NCI-H345 treated with DMSO at 0.1 percent for 48 hours (cell line): Measurements from ENCODE around the gene C10orf105.

Source experiments
- DNase-seq: peaks from one replicate; lab custom pipeline; 2025; ENCODE audit not compliant: unreplicated experiment; lab: John Stamatoyannopoulos, UW

The C10orf105 gene

DNA sequence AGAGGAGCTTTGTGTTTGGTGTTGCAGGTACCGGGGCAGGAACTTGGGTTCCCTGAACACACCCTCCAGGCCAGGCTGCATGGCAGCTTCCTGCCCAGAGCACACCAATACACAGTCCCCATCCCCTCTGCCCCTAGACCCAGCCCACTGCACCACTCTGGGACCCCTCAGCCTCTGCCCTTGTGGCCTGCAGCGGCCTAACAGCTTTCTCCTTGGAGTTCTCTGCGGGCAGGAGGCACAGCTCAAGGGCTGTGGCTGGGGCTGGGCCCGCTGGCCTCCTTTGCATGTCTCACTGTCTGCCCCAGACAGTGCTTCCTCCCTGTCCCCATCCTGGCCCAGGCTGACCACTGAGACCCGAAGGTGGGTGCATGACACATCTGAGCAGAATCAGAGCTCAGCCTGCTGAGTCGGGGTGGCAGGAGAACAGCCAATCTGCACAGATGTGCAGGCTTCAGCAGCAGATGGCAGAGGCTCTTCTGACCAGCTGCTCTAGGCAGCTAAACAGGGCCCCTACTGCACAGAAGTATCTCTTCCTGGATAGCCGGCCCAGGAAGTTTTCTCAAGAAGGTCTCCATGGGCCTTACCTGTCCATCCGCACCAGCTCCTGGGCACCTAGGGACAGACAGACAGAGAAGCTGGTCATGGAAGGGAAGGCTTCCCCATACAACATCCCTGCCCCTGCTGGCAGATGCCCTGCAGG, 33.0 kb upstream of the C10orf105 start:
- DNase-seq, result no peak

DNA sequence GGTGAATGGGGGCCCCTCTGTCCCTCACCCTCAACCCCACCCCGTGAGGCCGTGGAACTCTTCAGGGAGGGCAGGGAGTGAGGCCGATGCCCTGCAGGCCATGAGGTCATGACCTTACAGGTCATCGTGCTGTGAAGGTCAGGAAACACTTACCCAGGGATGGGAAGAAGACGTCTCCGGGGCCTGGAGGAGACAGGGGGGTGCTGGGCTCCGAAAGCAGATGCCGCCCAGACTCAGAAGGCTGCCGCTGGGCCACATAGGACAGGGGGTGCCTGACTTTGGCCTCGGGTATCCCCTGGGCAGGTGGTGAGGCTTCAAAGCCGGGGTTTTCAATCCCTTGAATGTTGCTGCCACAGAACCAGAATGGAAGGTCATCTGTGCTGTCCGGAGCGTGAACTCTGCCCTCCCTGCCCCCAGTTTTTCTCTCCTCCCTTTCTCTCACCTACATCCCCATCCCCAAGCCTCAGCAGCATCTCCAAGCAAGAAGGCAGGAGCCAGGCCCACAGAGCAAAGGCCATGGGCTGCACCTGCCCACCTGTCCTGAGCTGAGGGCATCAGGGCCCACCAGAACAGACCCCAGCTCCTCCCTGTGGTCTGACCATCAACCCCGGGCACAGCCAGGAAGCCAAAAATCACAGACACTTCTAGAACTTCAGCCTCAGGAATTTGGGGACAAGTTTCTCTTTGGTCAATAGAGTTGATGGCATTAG, 32.1 kb upstream of the C10orf105 start:
- DNase-seq, result no peak

DNA sequence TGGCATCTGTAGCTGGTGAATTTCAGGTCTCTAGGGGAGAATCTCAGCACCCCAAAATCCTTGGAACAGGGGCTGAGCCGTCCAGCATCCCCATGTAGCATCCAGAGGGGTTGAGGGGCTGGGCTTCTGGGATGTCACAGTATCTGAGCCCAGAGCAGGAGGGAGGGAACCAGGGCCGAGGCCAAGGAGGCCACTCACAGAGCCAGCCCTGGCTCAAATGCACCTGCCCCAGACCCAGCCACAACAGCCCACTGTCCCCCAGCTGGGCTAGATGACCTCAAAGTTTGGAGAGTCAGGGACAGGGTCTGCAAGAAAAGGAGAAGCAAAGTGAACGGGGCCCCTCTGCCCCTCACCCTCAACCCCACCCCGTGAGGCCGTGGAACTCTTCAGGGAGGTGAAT, 31.4 kb upstream of the C10orf105 start:
- no peak for DNase-seq

DNA sequence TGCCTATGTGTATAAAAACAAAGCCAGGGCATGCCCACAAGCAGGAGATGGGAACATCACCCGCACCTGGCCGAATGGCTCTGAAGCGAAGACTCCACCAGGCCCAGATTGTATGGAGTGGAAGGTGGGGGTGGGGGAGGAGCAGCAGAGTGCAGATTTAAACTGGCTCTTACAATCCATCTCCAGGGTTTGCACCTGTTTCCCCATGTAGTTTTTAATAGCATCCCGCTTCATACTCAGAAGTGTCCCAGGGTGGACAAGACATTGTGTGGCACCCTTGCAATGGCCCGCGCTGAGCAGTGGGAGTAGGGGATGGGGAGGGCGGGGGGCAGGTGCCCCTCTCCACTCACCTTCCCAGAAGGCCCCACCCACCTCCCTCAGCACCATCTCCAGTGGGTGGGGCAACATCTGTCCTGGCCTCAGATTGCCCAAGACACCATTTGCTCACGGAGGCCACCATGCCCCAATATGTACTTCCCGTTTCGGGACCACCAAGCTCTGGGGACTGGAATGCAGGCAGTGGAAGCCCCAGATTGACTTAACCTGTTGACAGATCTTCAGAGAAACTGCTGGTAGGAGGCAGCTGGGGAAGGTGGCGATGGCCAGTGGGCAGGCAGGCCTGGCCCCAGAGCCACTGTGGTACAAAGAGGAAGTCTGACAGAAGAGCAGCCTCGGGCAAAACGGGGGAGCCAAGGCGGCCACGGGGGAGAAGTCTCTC, 30.7 kb upstream of the C10orf105 start:
- no peak for DNase-seq

DNA sequence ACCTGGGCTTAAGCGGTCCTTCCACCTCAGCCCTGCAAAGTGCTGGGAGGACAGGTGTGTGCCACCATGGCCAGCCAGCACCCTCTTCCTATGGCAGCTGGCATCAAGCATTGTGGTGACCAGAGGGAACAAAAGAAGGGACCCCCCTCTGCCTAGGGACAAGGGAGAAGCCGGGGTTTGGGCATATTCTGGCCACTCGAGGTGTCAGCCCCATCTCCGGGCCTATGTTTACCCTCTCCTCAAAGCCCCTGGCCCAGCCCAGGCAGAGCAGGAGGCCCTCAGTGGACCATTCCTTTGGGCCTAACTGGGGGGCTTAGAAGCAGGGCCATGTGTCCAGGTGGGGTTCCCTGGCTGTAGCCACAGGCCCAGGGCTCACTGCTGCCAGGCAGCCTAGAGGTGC, 29.8 kb upstream of the C10orf105 start:
- no peak for DNase-seq

DNA sequence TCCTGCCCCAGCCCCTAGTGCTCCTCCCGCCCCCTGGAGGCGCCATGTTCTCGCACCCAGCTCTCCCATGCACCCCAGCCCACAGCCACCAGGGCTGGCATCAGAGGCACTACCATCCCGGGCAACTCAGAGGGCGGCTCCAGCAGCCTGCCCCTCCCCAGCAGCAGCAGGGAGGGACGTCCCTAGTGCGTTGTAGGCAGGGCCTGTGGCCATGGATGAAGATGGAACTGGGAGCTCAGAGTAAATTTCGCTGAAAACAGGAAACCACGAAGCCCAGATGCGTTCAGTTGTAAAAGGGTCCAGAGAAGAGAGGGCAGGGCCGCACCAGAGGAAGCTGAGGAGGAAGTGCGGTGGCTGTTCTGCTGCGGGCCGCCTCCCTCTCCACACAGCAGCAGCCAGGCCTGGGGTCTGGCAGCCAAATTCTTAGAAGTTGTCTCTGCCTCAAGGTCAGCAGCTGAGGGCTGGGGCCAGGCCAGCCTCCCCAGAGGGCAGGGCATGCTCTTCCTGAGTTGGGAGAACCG, 29.2 kb upstream of the C10orf105 start:
- no peak for DNase-seq

DNA sequence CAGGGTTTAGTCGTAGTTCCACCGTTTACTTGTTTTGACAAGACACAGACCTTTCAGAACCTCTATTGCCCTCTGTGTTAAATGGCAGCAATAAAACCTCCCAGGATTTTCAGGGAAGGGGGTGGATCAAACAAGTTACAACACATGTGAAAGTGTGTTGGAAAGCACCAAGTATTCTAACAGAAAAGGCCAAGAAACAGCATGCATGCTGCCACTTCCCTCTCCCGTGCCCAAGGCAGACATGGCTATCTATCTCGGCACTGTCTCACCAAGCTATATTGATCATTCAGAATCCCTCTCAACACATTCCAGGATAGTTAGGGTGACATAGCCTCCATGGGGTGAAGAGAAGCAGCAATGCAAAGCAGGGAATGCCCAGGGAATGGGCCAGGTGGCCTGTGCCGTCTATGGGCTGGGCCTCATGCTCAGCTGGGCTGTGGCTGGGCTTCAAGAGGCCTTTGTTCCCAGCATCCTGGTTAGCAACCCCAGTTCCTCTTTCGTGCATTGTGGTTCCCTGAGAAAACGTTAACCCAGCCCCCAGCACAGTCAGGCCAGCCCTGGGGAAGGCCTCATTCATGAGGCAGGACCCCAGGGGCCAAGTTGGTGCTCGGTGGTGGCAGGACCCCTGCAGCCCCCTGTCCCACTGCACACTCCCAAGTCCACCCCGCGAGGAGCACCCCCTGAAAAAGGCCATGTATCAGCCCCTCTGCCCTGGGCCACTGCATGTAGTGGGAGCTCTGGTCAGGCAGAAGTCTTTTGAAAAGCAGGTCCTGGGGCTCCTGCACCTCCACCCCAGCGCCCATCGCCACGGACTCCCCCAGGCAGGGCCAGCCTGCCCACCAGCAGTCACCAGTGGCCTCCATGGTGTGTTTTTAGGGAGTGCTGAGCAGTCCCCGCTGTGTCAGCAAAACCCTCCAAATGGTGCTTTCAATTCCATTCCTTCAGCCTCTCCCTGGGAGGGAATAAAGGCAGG, 28.3 kb upstream of the C10orf105 start:
- no peak for DNase-seq

DNA sequence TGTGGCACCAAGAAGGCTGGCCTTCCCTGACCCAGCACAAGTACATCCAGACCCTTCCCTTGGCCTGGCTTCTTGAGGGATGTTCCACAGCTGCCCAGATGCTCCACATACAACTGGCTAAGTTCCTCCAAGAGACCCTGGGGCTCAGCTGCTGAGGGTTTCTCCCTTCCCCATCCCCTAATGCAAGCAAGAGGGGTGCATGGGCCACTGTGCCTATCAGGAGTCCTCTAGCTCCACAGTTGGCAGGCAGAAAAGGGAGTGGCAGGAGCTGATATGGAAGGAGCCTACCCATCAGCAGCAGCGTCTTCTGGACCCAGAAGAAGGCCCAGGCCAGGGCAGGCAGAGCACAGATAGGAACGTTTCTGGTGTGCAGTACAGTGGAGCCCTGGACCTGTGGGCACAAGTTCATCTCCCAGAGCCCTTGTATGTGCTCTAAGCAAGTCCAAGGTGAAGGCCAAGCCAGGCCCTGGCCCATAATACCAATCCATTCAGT, 27.5 kb upstream of the C10orf105 start:
- DNase-seq, result no peak

DNA sequence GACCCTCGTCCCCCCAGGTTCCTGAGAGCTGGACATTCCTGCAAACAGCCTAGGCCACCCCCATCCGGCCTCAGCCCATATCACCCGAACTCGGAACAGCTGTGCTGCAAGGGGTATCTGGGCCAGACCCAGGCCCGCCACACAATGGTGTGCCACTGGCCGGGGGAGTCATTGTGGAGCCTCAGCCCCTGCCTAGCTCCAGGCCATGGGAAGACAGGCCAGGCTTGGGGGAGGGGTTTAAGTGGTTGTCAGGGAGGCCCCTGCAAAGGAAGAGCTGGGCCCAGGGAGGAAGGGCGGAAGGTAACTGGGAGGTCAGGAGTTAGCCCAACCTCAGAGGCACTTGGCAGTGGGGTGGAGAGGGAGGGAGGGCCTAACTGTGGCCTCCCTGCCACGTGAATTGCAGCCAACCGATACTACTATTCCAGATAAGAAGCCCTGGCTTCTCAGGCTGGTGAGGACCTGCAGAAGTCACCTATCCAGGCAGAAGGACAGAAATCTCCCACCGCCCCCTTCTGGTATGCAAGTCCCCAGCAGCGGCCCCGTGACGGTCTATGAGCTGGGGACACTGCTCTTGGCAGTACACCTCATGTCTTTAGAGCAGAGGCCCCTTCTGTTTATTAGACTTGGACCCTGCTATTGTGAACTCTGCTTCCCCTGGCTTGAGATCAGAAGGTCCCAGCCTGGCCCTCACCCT, 26.9 kb upstream of the C10orf105 start:
- DNase-seq, result no peak

DNA sequence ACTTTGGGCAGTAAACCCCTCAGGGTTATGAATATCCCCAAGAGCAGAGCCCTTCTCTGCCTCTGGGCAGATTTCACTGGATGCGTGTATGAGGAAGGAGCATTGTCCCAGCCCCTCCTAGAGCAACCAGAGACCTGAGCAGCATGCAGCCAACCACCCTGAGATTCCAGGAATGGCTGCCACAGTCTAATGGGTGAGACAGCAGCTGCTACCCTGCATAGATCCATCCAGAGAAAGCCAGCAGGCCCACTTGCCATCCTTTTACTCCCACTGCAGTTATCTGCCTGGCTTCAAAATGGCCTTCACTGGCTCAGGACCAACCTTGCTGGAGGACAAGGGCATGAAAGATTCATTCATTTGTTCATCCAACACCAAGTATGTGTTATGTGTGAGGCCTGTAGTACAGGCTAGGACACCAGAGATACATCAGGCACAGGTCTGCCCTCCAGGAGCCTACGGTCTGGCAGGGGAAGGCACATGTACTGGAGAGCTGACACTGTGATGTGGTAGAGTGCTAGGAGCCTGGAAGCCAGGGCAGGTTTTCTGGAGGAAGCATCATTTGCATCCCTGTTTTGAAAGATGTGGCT, 26.2 kb upstream of the C10orf105 start:
- no peak for DNase-seq

DNA sequence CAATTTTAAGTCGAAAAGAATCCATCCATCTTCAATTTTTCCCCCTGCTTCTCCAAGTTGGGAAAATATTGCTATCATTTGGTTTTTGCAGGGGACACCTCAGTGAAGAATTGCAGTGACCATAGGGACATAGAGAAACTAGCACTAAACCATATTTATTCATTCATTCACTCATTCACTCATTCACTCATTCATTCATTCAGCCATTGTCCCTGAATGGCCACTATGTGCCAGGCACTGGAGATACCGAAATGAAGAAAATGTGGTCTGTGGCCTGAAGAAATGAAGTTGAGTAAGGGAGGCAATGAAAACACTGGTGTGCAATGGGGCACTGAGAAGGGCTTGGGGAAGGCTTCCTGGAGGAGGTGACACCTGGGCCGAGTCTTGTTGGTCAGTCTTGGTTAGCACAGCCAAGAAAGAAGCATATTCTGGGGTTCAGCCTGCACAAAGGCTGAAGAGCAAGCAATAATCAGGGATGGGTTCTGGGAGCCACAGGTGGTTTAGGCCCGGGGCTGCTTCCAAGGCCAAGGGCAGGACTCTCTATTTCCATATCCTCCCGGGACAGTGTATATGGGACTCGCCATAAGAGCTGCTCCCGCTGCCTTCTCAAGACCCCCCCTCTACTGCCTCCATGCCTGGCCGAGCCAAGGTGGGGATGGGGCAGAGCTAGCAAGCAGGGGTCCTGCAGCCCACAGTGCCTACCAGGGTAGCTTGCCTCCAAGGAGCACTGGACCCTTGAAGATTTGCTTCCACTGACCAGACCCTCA, 25.5 kb upstream of the C10orf105 start:
- no peak for DNase-seq

DNA sequence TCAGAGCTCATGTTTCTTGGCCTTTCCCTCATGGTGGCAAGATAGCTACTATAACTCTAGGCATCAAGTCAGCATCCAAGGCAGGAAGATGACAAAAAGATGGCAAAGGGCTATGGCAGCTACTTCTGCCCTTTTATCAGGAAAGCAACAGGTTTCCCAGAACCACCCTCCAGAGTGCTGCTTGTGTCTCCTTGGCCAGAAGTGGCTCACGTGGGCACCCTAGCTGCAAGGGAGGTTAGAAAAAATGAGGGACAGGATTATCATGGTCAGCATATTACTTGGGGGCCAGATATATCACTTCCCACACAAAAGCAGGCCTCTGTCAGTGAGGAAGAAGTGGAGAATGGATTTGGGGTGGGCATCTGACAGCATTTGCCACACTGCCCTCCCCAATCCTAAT, 24.3 kb upstream of the C10orf105 start:
- no peak for DNase-seq

DNA sequence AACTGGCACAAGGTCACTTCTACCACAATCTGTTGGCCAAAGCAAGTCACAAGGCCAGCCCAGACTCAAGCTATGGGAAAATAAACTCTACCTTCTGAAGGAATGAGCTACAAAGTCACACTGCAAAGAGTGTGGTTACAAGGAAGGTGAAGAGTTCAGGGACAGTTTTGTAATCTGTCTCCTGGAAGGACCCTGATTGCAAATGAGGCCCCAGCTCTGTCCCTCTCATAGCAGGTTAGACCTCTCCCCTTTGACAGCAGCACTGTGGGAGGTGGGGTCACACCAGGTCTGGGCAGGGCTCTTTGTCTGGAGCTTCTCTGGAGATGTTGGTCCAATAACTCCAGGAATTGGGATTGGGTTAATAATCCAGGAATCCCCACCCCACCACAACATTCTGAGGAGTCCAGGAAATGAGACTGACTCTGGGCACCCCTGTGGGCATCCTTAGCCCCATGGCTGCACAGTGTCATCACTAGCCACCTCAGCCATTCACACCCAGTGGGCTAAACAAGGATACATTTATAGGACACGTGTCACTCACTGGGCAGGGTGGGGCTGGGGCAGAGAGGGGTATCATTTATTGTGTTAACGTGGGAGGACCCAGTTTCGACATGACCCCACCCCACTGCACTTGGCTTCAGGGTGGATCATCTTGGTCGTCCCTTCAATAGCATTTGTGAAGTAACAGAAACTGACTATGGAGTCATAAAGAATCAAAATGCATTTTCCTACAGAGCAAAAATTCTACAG, 23.7 kb upstream of the C10orf105 start:
- no peak for DNase-seq

DNA sequence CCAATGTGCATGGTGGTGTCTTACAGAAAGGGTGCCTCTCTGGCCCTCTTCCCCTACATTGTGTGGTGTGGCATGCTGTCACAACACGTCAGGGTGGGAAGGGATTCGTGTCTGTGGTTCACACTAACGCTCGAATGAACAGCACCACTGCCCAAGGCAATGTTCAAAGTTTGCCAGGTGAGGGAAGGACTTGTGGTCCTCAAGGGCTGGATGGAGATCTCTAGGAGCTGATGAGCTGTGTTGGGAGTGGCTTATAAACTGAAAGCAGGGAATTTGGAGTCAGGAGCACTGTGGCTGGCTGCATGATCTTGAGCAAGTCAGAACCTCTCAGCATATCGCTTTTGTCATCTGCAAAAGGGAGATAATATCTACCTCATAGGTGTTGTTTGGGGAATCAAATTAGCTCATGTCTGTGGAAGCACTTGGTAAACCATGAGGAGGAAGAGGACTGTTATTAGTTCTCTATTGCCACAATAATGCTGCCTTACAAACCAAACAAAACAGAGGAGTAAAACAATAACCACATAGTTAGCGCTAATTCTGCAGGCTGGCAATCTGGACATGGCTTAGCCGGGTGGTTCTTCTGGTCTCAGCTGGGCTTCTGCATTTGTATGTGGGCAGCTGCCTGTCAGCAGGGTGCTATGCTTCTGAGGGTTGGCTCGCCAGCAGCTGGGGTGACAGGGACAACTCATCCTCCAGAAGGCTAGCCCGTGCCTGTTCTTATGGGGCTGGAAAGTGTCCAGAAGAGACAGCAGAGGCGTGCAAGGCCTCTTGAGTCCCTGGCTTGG, 22.9 kb upstream of the C10orf105 start:
- DNase-seq, result no peak

DNA sequence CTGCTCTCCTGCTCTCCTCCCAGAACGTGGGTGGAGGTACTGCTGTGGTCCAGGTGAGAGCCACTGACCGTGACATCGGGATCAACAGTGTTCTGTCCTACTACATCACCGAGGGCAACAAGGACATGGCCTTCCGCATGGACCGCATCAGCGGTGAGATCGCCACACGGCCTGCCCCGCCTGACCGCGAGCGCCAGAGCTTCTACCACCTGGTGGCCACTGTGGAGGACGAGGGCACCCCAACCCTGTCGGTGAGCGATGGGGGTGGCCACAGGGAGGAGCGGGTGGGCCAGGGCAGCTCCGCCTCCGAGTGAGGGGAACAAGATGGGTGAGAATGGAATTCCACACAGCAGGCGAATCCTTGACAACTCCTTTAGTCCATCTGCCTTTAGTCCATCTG, 22.1 kb upstream of the C10orf105 start:
- no peak for DNase-seq

DNA sequence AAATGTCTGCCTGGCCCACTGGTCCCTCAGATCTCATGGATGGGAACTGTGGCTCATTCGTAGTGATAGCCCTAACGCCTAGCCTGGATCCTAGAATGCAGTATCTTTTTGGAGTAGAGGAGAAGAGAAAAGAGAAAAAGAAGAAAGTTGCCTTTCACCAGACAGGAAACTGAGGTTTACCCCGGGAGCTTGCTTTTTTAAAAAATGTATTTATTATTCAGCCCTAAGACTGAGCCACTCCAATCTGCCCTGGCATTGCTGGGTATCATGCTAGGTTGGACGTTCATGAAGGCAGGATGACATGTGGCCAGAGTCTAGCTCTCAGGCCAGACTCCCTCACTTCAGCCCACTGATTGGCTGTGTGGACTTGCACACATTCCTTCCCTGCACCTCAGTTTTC, 21.5 kb upstream of the C10orf105 start:
- no peak for DNase-seq

DNA sequence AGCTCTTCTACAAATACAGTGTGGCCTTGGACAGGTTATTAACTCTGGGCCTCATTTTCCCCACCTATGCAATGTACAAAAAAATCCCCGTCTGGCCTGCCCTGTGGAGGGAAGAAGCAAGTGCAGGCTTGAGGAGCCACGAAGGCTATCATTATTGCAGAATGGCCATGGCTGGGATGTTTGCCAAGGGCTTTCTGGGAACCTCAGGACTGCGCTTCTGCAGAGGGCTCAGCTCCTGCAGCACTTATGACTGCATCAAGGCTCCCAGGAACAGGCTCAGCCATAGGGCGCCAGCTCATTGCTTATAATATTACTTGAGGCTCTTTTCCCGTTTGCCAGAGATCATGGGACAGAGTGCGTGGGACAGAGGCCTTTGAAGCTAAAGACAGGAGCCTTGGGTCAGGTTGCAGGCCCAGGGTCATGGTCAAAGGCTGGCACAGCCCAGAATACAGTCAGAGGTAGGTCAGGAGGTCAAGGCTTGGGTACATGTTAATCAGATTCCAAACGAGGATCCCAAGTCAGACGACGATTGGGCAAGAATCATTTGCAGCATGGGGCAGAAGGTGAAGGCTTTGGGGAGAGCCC, 20.6 kb upstream of the C10orf105 start:
- no peak for DNase-seq
